ENCODE results near the gene INSYN1.
"Not testable (repeated sequence)": the region's sequence is repeated elsewhere in the genome, so short reads cannot be mapped to it uniquely, and the experiment has no call there.

The INSYN1 gene

GRCh38 chr15:73747847-73748590 lies 5.1 kb downstream of the INSYN1 start:
- DNase-seq: no peak

- no peak for DNase-seq
Observed at GRCh38 chr15:73746883-73747282, 6.3 kb downstream of the INSYN1 start.

- DNase-seq: no peak
Observed at GRCh38 chr15:73746261-73746660, 6.9 kb downstream of the INSYN1 start.

- DNase-seq: no peak
Observed at GRCh38 chr15:73745073-73745472, 8.1 kb downstream of the INSYN1 start.

- DNase-seq: no peak
Observed at GRCh38 chr15:73744293-73744692, 8.9 kb downstream of the INSYN1 start.

- no peak for DNase-seq
Observed at GRCh38 chr15:73741321-73741836, 11.8 kb downstream of the INSYN1 start.

GRCh38 chr15:73740152-73741048 lies 12.8 kb downstream of the INSYN1 start:
- DNase-seq: no peak

- DNase-seq: no peak
Observed at GRCh38 chr15:73737535-73737934, 15.6 kb downstream of the INSYN1 start.

- no peak for DNase-seq
Observed at GRCh38 chr15:73732930-73733329, 20.2 kb downstream of the INSYN1 start.

- not testable (repeated sequence) for DNase-seq
Observed at GRCh38 chr15:73732051-73732450, 21.1 kb downstream of the INSYN1 start.

GRCh38 chr15:73727330-73727976 lies 25.7 kb downstream of the INSYN1 start:
- no peak for DNase-seq

GRCh38 chr15:73724212-73724611 lies 28.9 kb downstream of the INSYN1 start:
- no peak for DNase-seq

- no peak for DNase-seq
Observed at GRCh38 chr15:73723191-73723590, 30.0 kb downstream of the INSYN1 start.

- no peak for DNase-seq
Observed at GRCh38 chr15:73722425-73722824, 30.7 kb downstream of the INSYN1 start.

- DNase-seq: no peak
Observed at GRCh38 chr15:73718694-73719093, 34.5 kb downstream of the INSYN1 start.

- no peak for DNase-seq
Observed at GRCh38 chr15:73717802-73718201, 35.3 kb downstream of the INSYN1 start.

- no peak for DNase-seq
Observed at GRCh38 chr15:73717206-73717605, 35.9 kb downstream of the INSYN1 start.

GRCh38 chr15:73716417-73716816 lies 36.7 kb downstream of the INSYN1 start:
- no peak for DNase-seq

- no peak for DNase-seq
Observed at GRCh38 chr15:73715417-73715816, 37.7 kb downstream of the INSYN1 start.

GRCh38 chr15:73714695-73715301 lies 38.4 kb downstream of the INSYN1 start:
- no peak for DNase-seq

- no peak for DNase-seq
Observed at GRCh38 chr15:73712107-73712506, 41.0 kb downstream of the INSYN1 start.

GRCh38 chr15:73711526-73711925 lies 41.6 kb downstream of the INSYN1 start:
- no peak for DNase-seq

- no peak for DNase-seq
Observed at GRCh38 chr15:73710321-73710720, 42.8 kb downstream of the INSYN1 start.
